Activated CD4-positive, alpha-beta T cell treated with anti-CD3 and anti-CD28 coated beads, Interleukin-2, amount 50 U/mL, for 16 hours (primary cell): Measurements from ENCODE around the gene ISCU.
"Not testable (repeated sequence)": the region's sequence is repeated elsewhere in the genome, so short reads cannot be mapped to it uniquely, and the experiment has no call there.

Source experiments
- DNase-seq: peaks from one replicate; pipeline ENCODE4 v3.0.0-alpha.2; 2020

ISCU gene

DNA sequence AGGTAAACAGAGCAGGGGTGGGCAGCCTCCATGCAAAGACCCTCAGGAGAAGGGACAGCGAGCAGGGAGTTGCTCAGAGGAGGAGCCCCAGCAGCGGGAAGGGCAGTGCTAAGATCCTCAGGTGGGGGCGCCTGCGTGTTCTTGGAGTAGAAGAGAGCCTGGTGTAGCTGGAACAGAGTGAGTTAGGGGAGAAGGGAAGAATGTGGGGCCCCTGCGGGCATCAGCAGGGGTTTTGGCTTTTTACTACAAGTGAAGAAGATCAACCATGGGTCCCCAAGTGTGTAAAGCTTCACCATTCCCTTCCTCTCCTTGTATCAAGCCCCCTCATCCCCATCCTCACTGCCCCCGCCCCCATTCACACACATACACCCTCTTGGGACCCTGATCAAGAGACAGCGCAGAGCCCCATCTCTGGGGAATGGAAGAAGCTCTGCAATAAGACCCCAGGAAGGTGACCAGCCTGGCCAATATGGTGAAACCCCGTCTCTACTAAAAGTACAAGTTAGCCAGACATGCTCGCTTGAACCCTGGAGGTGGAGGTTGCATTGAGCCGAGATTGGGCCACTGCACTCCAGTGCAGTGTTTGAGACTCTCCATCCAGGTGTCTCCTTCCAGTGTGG is 45.7 kb downstream of the ISCU start:
- no peak for DNase-seq

- no peak for DNase-seq
These were observed 46.2 kb downstream of the ISCU start for GRCh38 chr12:108608616-108609015.

DNA sequence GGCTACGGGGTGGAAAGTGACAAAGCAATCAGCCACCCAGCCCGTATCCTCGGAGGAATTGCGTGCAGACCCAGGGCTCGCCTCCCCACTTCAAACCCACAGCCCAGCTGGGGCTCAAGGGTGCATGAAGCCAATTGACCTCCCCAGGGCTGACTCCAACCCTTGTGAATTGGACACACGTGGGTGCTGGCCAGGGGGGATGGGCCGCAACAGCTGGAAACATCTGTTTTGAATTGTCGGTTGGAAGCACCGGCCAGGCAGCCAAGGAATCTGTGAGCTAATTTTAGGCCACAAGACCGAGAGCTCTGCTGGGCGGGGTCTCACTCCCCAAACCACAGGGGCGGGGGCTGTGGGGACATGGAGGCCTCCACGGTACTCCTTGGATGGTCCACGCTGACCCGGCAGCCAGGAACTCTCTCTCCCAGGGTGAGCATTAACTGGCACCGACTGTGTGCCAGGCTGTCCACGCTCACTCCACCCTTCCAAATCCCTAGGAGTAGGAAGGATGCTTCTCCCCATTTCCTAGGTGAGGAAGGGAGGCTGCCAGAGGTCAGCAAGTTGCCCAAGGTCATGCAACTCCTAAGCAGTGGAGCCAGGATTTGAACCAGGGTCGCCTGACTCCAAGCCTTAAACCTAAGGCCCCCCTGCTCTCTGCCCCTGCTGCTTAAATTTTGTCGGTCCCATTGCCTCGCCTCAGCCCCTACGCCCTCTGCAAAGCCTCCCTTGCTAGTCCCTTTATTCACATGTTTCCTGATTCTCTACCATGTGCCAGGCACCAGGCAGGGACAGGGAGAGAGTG is 47.3 kb downstream of the ISCU start:
- DNase-seq, result no peak

DNA sequence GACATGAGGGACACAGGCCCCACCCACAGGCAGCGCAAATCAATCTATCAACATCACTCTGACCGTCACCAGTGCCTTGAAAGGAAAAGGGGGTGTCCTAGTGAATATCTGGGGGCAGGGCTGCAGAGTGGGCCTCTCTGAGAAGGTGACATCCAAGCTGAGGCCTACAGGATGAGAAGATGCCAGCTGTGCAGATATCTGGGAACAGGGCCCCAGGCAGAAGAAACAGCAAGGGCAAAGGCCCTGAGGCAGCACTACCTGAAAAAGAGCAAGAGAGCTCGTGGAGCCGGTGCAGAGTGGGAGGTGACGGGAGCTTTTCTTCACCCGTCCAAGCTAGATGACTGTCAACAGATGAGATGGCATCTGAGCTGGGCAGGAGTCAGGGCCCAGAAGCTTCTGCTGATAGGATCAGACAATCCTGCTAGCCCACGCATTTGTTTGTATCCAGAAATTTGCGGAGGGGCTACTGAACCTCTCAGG is 48.0 kb downstream of the ISCU start:
- DNase-seq, result no peak

DNA sequence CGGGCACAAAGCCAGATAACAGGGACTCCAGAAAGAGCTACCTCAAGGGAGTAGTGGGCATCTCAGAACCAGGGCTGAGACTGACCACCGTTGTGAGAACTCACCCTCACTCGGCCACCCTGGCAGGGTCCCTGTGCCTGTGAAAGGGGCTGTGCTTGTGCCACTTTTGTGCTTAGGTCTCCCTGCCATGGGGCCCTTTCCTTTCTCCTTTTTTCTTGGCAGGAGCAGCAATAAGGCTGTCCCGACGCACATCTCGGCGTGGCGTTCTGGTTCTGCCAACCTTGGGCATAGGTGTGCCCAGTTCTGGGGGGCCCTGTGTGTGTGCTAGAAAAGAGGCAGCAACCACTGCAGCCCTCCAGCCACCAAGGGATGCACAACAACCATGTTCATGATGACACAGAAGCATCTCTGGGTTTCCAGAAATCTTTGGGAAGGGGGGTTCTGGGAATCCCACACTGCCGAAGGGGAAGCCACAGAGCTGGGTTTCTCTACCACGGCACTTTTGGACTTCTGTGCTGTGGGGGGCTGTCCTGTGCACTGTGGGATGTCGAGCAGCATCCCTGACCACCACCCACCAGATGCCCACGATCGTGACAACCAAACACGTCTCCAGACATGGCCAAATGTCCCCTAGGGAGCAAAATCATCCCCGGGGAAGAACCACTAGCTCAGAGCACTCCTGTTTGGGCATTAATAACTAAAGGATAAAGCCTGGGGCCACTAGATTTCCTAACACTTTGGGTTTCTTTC is 48.6 kb downstream of the ISCU start:
- DNase-seq, result no peak

DNA sequence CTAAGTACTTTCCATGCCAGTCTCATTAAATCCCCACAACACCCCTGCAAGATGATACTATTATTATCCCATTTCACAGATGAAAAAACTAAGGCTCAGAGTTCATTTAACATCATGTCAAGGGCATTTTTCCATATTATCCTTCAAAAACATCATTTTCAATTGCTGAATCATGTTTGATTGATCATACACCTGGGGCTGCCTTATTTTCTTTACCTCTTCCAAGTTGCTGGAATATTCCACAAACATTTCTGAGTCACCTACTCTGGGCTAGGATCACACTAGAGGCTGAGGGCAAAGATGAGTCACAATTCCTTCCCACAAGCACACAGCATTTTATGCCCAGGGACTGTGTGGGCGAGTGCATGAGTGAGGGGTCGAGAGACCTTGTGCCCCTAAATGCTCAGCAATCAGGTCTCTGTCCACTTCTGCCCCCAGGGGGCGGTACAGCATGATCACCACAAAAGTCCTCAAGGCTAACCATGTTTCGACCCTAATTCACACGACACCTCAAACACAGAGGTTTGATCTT is 49.6 kb downstream of the ISCU start:
- DNase-seq, result peak; percentile 50

GRCh38 chr12:108612788-108613282 is 50.4 kb downstream of the ISCU start:
- DNase-seq, result no peak

DNA sequence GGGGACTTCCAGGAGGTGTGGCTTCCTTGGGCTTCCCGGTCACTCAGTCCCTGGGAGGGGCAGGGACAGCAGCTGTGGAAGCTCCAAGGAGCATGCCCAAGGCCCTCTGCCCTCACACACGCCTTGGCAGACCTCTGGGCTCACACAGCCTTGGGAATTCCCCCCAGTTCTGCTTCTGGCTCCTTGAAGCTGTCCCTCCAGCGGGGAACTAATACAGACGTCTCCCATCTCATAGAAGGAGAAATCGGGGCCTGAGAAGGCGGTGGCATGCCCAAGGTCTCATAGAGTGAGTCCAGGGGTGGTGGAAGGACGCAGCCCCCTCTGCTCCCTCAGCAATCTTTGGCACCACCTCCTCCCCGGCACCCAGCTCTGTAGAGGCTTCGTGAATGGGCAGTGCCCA is 51.2 kb downstream of the ISCU start:
- no peak for DNase-seq

- DNase-seq, result no peak
These were observed 51.6 kb downstream of the ISCU start for GRCh38 chr12:108614041-108614440.

DNA sequence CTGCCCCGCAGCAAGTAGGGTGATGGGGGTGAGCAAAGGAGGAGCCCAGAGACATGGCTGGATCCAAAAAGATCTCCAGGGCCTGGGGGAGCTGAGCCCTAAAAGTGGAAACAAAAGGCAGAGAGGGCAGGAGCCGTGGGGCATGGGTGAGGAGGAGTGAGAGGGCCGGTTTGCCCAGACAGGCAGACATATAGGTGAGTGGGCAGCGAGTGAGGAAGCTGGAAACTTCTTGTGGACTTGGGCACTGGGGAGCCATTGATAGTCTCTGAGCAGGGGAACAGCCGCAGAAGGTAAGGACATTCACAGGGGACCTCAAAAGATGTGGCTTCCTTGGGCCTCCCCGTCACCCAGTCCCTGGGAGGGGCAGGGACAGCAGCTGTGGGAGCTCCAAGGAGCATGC is 52.2 kb downstream of the ISCU start:
- no peak for DNase-seq

- DNase-seq, result no peak
These were observed 53.5 kb downstream of the ISCU start for GRCh38 chr12:108615918-108616317.

DNA sequence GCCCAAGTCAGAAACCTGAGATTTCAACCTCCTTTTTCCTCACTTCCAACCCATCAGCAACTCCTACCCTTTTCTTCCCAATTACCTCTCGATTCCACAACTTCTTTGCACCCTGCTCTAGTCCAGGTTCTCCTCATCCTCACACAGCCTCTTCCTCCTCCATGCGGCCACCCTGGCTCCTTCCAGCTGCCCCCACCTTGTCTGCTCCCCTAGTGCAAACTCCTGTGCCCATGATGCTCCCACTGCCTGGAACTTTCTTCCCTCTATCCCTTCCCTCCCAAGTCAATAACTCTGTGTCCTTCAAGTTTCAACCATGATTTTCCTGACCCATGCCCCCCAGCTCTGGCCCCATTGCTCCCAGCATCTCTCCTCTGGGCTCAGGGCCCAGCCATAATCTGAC is 54.0 kb downstream of the ISCU start:
- DNase-seq, result no peak

GRCh38 chr12:108616941-108617858 is 54.8 kb downstream of the ISCU start:
- DNase-seq, result peak; percentile 89

GRCh38 chr12:108618079-108618952 is 55.9 kb downstream of the ISCU start:
- DNase-seq, result peak; percentile 82

DNA sequence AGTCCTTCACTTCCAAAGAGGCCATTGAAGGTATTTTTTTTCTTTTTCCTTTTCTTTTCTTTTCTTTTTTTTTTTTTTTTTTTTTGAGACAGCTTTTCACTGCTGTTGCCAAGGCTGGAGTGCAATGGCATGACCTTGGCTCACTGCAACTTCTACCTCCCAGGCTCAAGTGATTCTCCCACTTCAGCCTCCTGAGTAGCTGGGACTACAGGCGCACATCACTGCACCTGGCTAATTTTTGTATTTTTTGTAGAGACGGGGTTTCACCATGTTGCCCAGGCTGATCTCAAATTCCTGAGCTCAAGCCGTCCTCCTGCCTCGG is 56.5 kb downstream of the ISCU start:
- not testable (repeated sequence) for DNase-seq
